ENCODE results near the gene GLIPR1L1. TPM values are rescaled to one million over a fixed set of nuclear protein-coding genes. Genes with fewer than 3 reads are reported as not detected.

Gene GLIPR1L1
- total and polyA plus RNA-seq, 2 of the 4 experiments (the other 2 are of a cell fraction): not detected

GRCh38 chr12:75390156-75390898, 55.9 kb downstream of the GLIPR1L1 start:
- POLR2A ChIA-PET (ENCODE audit: unreplicated experiment): no interaction called here
- no peaks in the 10 kb centered on the region; the same call in 1 of the 2 replicates for H3K9me1 ChIP-seq (ENCODE audit: insufficient read depth, low read length)
- in situ Hi-C loops (cut with MboI; ENCODE audit: low sequenced_read_pairs) (no loop called here), intact Hi-C loops (cut with micrococcal nuclease) (loop anchor here (2.0 kb wide), 2 partner anchors 56 to 98 kb away; partner anchors contain the start of gene GLIPR1L1), dilution Hi-C loops (cut with HindIII; ENCODE audit: low sequenced_read_pairs, unreplicated experiment) (no loop called here)
- peak overlapping the region; percentile 13; the same call in 1 of the 2 replicates for H3K18ac ChIP-seq (ENCODE audit: low read depth, low read length)
- peak overlapping the region; percentile 50; the same call in 1 of the 3 replicates for H2BK15ac ChIP-seq (ENCODE audit: low read depth, low read length)
- H2BK5ac ChIP-seq (ENCODE audit: low read depth, low read length, poor library complexity, severe bottlenecking): peak overlapping the region; percentile 54
- H4K20me1 ChIP-seq (ENCODE audit: insufficient read depth, low read length): no peaks in the 10 kb centered on the region
- peak overlapping the region; percentile 49; the same call in 1 of the 2 replicates for H2BK120ac ChIP-seq (ENCODE audit: low read depth, low read length)
- H3K36me3 ChIP-seq (ENCODE audit: control insufficient read depth, insufficient read depth, low read length): no peaks in the 10 kb centered on the region
- H4K5ac ChIP-seq (ENCODE audit: low read depth, low read length): peak overlapping the region; percentile 61
- H3K27ac ChIP-seq (ENCODE audit: insufficient read depth, low read length): peak overlapping the region; percentile 28; the same call in 1 of the 2 replicates
- H2AFZ ChIP-seq (replicated peaks; ENCODE audit: low read length, poor library complexity): no peak overlapping the region
- H3K23ac ChIP-seq (ENCODE audit: low read depth, low read length): no peak overlapping the region; the same call in 1 of the 2 replicates
- H3K27me3 ChIP-seq (ENCODE audit: control insufficient read depth, insufficient read depth, low read length): no peaks in the 10 kb centered on the region
- no TSS peak for BruUV-seq (replicated peaks)
- H2BK20ac ChIP-seq (ENCODE audit: low read depth, low read length): peak overlapping the region; percentile 35; the same call in 1 of the 2 replicates
- WGBS, 2 experiments (ENCODE audit: extremely low coverage in 2 of 2, insufficient read length in 1 of 2): 7% methylated on average over 3 of the region's 6 CpGs; no CpG with 5 or more reads in 1 of the 2 experiments
- TF ChIP-seq USF2 (IDR thresholded peaks at IDR 0.05; ENCODE audit: low read depth, low read length) (no peak), MAFK (IDR thresholded peaks at IDR 0.05; ENCODE audit: low read depth, low read length) (peak; percentile 59), RFX5 (IDR thresholded peaks at IDR 0.05; ENCODE audit: low read depth, low read length) (no peak), FOS (IDR thresholded peaks at IDR 0.05; ENCODE audit: low read depth, low read length) (peak; percentile 35; the same call in 1 of the 2 replicates), BHLHE40 (IDR thresholded peaks at IDR 0.05; ENCODE audit: low read depth, low read length) (no peak)
- peak overlapping the region; percentile 35 for H3K4ac ChIP-seq (ENCODE audit: low read depth, low read length)
- H3K4me3 ChIP-seq (ENCODE audit: insufficient read depth, low read depth, low read length): peak overlapping the region; percentile 25
- 0 out of 2 replicates have a peak, but pooled peaks cover 2% of the 10 kb centered on the region for H3K4me1 ChIP-seq (ENCODE audit: control insufficient read depth, insufficient read depth, low read length)
- no peaks in the 10 kb centered on the region for H3K79me1 ChIP-seq (ENCODE audit: low read depth in 1 of 2, low read length in 2 of 2)
- H3K14ac ChIP-seq (replicated peaks; ENCODE audit: low read depth, low read length): 0 out of 2 replicates have a peak overlapping the region, but pooled peaks have one; percentile 32
- H3K56ac ChIP-seq (ENCODE audit: extremely low read depth, insufficient read depth, low read length): peak overlapping the region; percentile 7; the same call in 1 of the 2 replicates
- peak overlapping the region; percentile 61 for H3K4me2 ChIP-seq (ENCODE audit: low read depth, low read length)
- H3K9ac ChIP-seq (ENCODE audit: low read depth, low read length): 0 out of 2 replicates have a peak overlapping the region, but pooled peaks have one; percentile 4
- 0 out of 2 replicates have a peak overlapping the region, but pooled peaks have one; percentile 2 for H4K91ac ChIP-seq (ENCODE audit: insufficient read depth, low read depth, low read length)
- DNase-seq (no peak), ATAC-seq (ENCODE audit: low read depth) (no peak)
- H2AK5ac ChIP-seq (ENCODE audit: low read depth, low read length): no peak overlapping the region
- H2AK9ac ChIP-seq (replicated peaks; ENCODE audit: low read depth, low read length, poor library complexity): no peak overlapping the region
- H4K8ac ChIP-seq (ENCODE audit: low read depth in 2 of 2, low read length in 2 of 2): peak overlapping the region; percentile 4 to 95; a peak in 3 of 4 replicates
- H3K9me3 ChIP-seq (ENCODE audit: control insufficient read depth, insufficient read depth, low read length): no peaks in the 10 kb centered on the region
- CTCF ChIA-PET: interaction anchor here (0.6 to 1.6 kb wide), 4 partner anchors 13 to 720 kb away, joined by 3 to 5 read pairs (median 4); no protein-coding TSS in a partner anchor
